OCI-LY1 (cell line): ENCODE measurements around the gene BANF2.

Experiments
- H2AFZ ChIP-seq: fragments of 200-600 bp; sonication (generic), shearing (Covaris generic); 2 replicates; pipeline ENCODE4 v1.6.0; 2014; ENCODE audit warnings: antibody characterized with exemption, mild to moderate bottlenecking, low read length
- H3F3A ChIP-seq: fragments of 200-600 bp; sonication (generic), shearing (Covaris generic); 2 replicates; pipeline ENCODE4 v1.6.0; 2014; ENCODE audit warnings: mild to moderate bottlenecking, antibody characterized with exemption, low read length, moderate library complexity; ENCODE audit not compliant: insufficient read depth
- H3K27ac ChIP-seq: fragments of 200-600 bp; sonication (generic); 2 replicates; pipeline ENCODE4 v1.5.1; 2014; ENCODE audit warnings: low read length, mixed run types, mild to moderate bottlenecking, low read depth; ENCODE audit not compliant: poor library complexity, severe bottlenecking
- H3K27me3 ChIP-seq: fragments of 200-600 bp; sonication (generic); 2 replicates; pipeline ENCODE4 v1.6.0; 2014; ENCODE audit warnings: antibody characterized with exemption, mild to moderate bottlenecking, low read length, moderate library complexity; ENCODE audit not compliant: insufficient read depth
- H3K36me3 ChIP-seq: fragments of 200-600 bp; sonication (generic); 2 replicates; pipeline ENCODE4 v1.6.1; 2014; ENCODE audit warnings: mild to moderate bottlenecking, antibody characterized with exemption, low read length, moderate library complexity, mixed read lengths; ENCODE audit not compliant: insufficient read depth
- H3K4me1 ChIP-seq: fragments of 200-600 bp; sonication (generic); 2 replicates; pipeline ENCODE4 v1.5.1; 2014; ENCODE audit warnings: mild to moderate bottlenecking, low read length, moderate library complexity; ENCODE audit not compliant: insufficient read depth, severe bottlenecking
- H3K4me2 ChIP-seq: fragments of 200-600 bp; sonication (generic), shearing (Covaris generic); 2 replicates; pipeline ENCODE4 v1.6.1; 2014; ENCODE audit warnings: low read length
- H3K4me3 ChIP-seq: fragments of 200-600 bp; sonication (generic); 2 replicates; pipeline ENCODE4 v1.5.1; 2014; ENCODE audit warnings: low read length, low read depth, mild to moderate bottlenecking, mixed read lengths; ENCODE audit not compliant: poor library complexity, severe bottlenecking
- H3K79me2 ChIP-seq: fragments of 200-600 bp; shearing (Covaris generic); 2 replicates; pipeline ENCODE4 v1.6.1; 2016; ENCODE audit warnings: mixed run types, low read length, mixed read lengths; ENCODE audit not compliant: insufficient read depth
- H3K9ac ChIP-seq: fragments of 200-600 bp; sonication (generic), shearing (Covaris generic); 2 replicates; pipeline ENCODE4 v1.6.1; 2014; ENCODE audit warnings: mild to moderate bottlenecking, low read length, mixed read lengths
- H3K9me2 ChIP-seq: fragments of 200-600 bp; sonication (generic), shearing (Covaris generic); 2 replicates; pipeline ENCODE4 v1.6.1; 2014; ENCODE audit warnings: low read depth, mild to moderate bottlenecking, low read length, mixed read lengths
- H3K9me3 ChIP-seq: fragments of 200-600 bp; shearing (Covaris generic); 2 replicates; pipeline ENCODE4 v1.6.1; 2014; ENCODE audit warnings: low read length, mixed read lengths
- H4K20me1 ChIP-seq: fragments of 200-600 bp; sonication (generic), shearing (Covaris generic); 2 replicates; pipeline ENCODE4 v1.6.0; 2016; ENCODE audit warnings: mild to moderate bottlenecking, low read length; ENCODE audit not compliant: insufficient read depth
- EZH2 ChIP-seq: fragments of 200-600 bp; sonication (generic), shearing (Covaris generic); IDR thresholded peaks from 2 replicates; pipeline ENCODE4 v1.8.0; 2017; ENCODE audit warnings: borderline replicate concordance, mixed run types, mild to moderate bottlenecking, antibody characterized with exemption, low read length, moderate library complexity, mixed read lengths
- TF ChIP-seq, protein P1 (sequence below): fragments of 200-600 bp; sonication (generic), shearing (Covaris generic); IDR thresholded peaks from 2 replicates; pipeline ENCODE4 v1.5.1; 2017; ENCODE audit warnings: mild to moderate bottlenecking, antibody characterized with exemption, low read length, moderate library complexity, mixed read lengths

BANF2 gene

DNA sequence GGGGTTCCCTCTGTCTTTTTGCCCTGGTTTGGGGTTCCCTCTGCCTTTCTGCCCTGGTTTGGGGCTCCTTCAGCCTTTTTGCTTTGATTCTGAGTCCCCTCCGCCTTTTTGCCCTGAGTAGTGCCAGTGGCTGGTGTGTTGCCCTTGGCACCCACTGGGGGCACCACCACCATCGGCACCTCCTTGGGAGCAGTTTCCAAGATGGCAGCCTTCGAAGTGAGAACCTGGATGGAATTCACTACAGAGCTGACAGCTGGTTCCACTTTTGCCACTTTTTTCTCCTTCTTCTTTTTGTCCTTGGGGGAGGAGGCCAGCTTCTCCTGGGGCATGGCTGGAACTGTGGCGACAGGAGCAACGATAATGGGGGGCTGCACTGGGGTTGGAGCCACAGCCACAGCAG, 40.0 kb upstream of the BANF2 start:
- H3F3A ChIP-seq, result no peaks in the 10 kb centered on the region
- H3K4me2 ChIP-seq, result no peak overlapping the region
- H3K9me2 ChIP-seq, result no peaks in the 10 kb centered on the region
- H3K4me3 ChIP-seq, result no peak overlapping the region
- no peaks in the 10 kb centered on the region for H3K9me3 ChIP-seq
- TF ChIP-seq, protein P1, sequence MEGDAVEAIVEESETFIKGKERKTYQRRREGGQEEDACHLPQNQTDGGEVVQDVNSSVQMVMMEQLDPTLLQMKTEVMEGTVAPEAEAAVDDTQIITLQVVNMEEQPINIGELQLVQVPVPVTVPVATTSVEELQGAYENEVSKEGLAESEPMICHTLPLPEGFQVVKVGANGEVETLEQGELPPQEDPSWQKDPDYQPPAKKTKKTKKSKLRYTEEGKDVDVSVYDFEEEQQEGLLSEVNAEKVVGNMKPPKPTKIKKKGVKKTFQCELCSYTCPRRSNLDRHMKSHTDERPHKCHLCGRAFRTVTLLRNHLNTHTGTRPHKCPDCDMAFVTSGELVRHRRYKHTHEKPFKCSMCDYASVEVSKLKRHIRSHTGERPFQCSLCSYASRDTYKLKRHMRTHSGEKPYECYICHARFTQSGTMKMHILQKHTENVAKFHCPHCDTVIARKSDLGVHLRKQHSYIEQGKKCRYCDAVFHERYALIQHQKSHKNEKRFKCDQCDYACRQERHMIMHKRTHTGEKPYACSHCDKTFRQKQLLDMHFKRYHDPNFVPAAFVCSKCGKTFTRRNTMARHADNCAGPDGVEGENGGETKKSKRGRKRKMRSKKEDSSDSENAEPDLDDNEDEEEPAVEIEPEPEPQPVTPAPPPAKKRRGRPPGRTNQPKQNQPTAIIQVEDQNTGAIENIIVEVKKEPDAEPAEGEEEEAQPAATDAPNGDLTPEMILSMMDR, result no peak
- TF ChIP-seq EZH2, result no peak
- H3K27me3 ChIP-seq, result no peaks in the 10 kb centered on the region
- H2AFZ ChIP-seq, result no peak overlapping the region
- H3K79me2 ChIP-seq, result peaks cover 6% of the 10 kb centered on the region
- no peaks in the 10 kb centered on the region for H4K20me1 ChIP-seq
- H3K9ac ChIP-seq, result no peak overlapping the region
- no peak overlapping the region for H3K27ac ChIP-seq
- H3K4me1 ChIP-seq, result peaks cover 46% of the 10 kb centered on the region
- H3K36me3 ChIP-seq, result peaks cover 37% of the 10 kb centered on the region

DNA sequence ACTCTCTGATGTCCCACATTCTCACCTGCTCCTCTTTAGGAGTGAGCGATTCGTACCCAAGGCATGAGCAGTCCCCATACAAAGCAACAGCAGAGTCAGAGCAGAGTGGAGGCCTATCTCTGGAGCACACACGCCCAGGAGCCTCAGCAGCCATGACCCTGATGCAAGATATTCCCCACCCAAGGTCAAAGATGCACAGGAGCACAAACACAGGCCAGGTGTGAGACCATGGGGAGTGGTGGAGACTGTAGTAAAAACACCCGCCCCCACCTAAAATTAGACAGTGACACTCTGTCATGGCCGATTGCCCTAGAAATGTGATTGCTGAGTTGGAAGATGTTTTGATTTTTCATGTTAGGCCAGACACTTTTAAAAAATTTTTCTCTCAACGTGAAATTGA, 39.1 kb upstream of the BANF2 start:
- Histone ChIP-seq H3K27me3 (no peaks in the 10 kb centered on the region), H3K9ac (peak overlapping the region; percentile 1; the same call in 1 of the 2 replicates), H3K79me2 (peaks cover 6% of the 10 kb centered on the region), H3K9me3 (no peaks in the 10 kb centered on the region), H3K4me3 (no peak overlapping the region), H3K9me2 (no peaks in the 10 kb centered on the region), H3K4me1 (peaks cover 51% of the 10 kb centered on the region), H4K20me1 (no peaks in the 10 kb centered on the region), H2AFZ (no peak overlapping the region), H3F3A (no peaks in the 10 kb centered on the region), H3K27ac (peak overlapping the region; percentile 79), H3K36me3 (peaks cover 37% of the 10 kb centered on the region), H3K4me2 (peak overlapping the region; percentile 32; the same call in 1 of the 2 replicates)
- TF ChIP-seq, protein P1, result no peak
- TF ChIP-seq EZH2, result no peak

DNA sequence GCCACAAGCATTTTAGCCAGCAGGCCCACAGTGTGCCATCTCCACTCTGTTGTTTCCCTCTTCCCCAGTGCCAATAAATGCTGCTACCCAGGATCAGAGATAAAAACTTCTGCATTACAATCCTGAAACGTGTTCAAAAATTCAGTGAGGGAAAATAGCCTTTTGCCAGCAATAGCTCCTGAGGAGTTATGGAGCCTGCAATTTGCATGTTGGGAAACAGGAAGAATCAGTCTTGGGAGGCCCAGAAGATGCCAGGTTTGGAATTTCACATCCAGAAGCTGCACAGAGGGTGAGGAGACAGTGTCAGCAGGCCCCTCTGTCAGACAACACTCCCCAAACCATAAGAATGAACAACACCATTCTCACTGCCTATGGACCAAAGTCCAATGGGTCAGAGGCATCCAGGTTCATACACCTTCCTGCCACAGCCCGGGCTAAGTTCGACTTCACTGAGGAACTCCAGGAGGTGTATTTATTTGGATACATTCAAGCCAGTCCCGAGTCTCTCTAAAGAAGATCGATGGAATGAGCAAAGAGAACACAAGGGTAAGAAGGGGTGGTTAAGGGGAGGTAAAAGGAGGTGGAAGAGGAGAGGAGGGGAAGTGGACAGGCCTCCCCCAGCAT, 38.5 kb upstream of the BANF2 start:
- Histone ChIP-seq H3K9me2 (no peaks in the 10 kb centered on the region), H2AFZ (no peak overlapping the region), H3K9me3 (no peaks in the 10 kb centered on the region), H3K9ac (peak overlapping the region; percentile 1; the same call in 1 of the 2 replicates), H3F3A (no peaks in the 10 kb centered on the region), H3K4me1 (peaks cover 51% of the 10 kb centered on the region), H3K36me3 (peaks cover 32% of the 10 kb centered on the region), H3K79me2 (peaks cover 6% of the 10 kb centered on the region), H3K4me2 (peak overlapping the region; percentile 32; the same call in 1 of the 2 replicates), H3K27ac (peak overlapping the region; percentile 79), H4K20me1 (no peaks in the 10 kb centered on the region), H3K4me3 (no peak overlapping the region), H3K27me3 (no peaks in the 10 kb centered on the region)
- TF ChIP-seq EZH2, result no peak
- TF ChIP-seq, protein P1, result no peak
